ENCODE results near the gene RSPO3. TPM values are rescaled to one million over a fixed set of nuclear protein-coding genes. Genes with fewer than 3 reads are reported as not detected.

Gene RSPO3
- polyA plus RNA-seq, 1 of the 3 experiments (the other 2 are of a cell fraction): not detected

- CTCF ChIA-PET: interaction anchor here (1.7 kb wide), 1 partner anchor 315 kb away, joined by 4 read pairs; no protein-coding TSS in a partner anchor
- POLR2A ChIA-PET: no interaction called here
- TF ChIP-seq IRF3 (IDR thresholded peaks at IDR 0.05; ENCODE audit: low read depth, low read length) (no peak), ELF1 (IDR thresholded peaks at IDR 0.05) (no peak), EP300 (IDR thresholded peaks at IDR 0.05; ENCODE audit: borderline replicate concordance in 1 of 2, low read depth in 1 of 2, low read length in 1 of 2) (no peak), RFX5 (IDR thresholded peaks at IDR 0.05; ENCODE audit: low read length) (no peak), MEF2A (IDR thresholded peaks at IDR 0.05; ENCODE audit: borderline replicate concordance, low read depth) (no peak), EZH2phosphoT487 (IDR thresholded peaks at IDR 0.05; ENCODE audit: borderline replicate concordance, low read depth) (peak; percentile 39; the same call in 1 of the 2 replicates)
- Histone ChIP-seq H3K4me3 (ENCODE audit: low read depth in 2 of 2, low read length in 1 of 2) (peak overlapping the region; percentile 19 to 48; a peak in 3 of 4 replicates), H3K9ac (no peak overlapping the region), H3K9me2 (no peaks in the 10 kb centered on the region), H3K4me2 (peak overlapping the region; percentile 74), H2AFZ (ENCODE audit: low read depth) (peak overlapping the region; percentile 41), H4K20me1 (ENCODE audit: insufficient read depth) (no peaks in the 10 kb centered on the region), H3K4me1 (ENCODE audit: control insufficient read depth in 1 of 2, insufficient read depth in 2 of 2, low read depth in 1 of 2, low read length in 1 of 2) (no peaks in the 10 kb centered on the region; a peak in 1 of 4 replicates), H3K27me3 (ENCODE audit: insufficient read depth) (peaks cover 55% of the 10 kb centered on the region), H3F3A (replicated peaks; ENCODE audit: insufficient read depth) (no peaks in the 10 kb centered on the region), H3K79me2 (ENCODE audit: insufficient read depth) (no peaks in the 10 kb centered on the region), H3K9me3 (no peaks in the 10 kb centered on the region), H3K27ac (ENCODE audit: low read depth in 2 of 2, low read length in 1 of 2) (no peak overlapping the region), H3K36me3 (replicated peaks in 1 of 2; ENCODE audit: control insufficient read depth in 1 of 2, insufficient read depth in 2 of 2, low read length in 1 of 2) (no peaks in the 10 kb centered on the region)
- 4% methylated on average over 21 of the region's 82 CpGs for WGBS (ENCODE audit: low lambda C conversion rate)
- DNase-seq: peak; percentile 48
Measured at GRCh38 chr6:127119102-127120022, 891 bp downstream of the RSPO3 start.

- Histone ChIP-seq H3K4me2 (peak overlapping the region; percentile 74; the same call in 1 of the 2 replicates), H3F3A (replicated peaks; ENCODE audit: insufficient read depth) (no peaks in the 10 kb centered on the region), H4K20me1 (ENCODE audit: insufficient read depth) (no peaks in the 10 kb centered on the region), H3K4me1 (ENCODE audit: control insufficient read depth in 1 of 2, insufficient read depth in 2 of 2, low read depth in 1 of 2, low read length in 1 of 2) (no peaks in the 10 kb centered on the region; a peak in 1 of 4 replicates), H3K36me3 (replicated peaks in 1 of 2; ENCODE audit: control insufficient read depth in 1 of 2, insufficient read depth in 2 of 2, low read length in 1 of 2) (no peaks in the 10 kb centered on the region), H3K9ac (no peak overlapping the region), H3K4me3 (ENCODE audit: low read depth in 2 of 2, low read length in 1 of 2) (peak overlapping the region in 1 of 2 experiments; percentile 48; a peak in 1 of 4 replicates), H3K79me2 (ENCODE audit: insufficient read depth) (no peaks in the 10 kb centered on the region), H3K27me3 (ENCODE audit: insufficient read depth) (peaks cover 55% of the 10 kb centered on the region), H2AFZ (ENCODE audit: low read depth) (no peak overlapping the region), H3K9me2 (no peaks in the 10 kb centered on the region), H3K27ac (ENCODE audit: low read depth in 2 of 2, low read length in 1 of 2) (no peak overlapping the region), H3K9me3 (no peaks in the 10 kb centered on the region)
- WGBS (ENCODE audit: low lambda C conversion rate): 1% methylated on average over 17 of the region's 37 CpGs
- CTCF ChIA-PET: interaction anchor here (0.7 to 1.7 kb wide), 5 partner anchors 9 to 315 kb away, joined by 3 to 4 read pairs (median 3); no protein-coding TSS in a partner anchor
- DNase-seq: peak; percentile 34
- TF ChIP-seq RAD21 (IDR thresholded peaks at IDR 0.05; ENCODE audit: low read length): no peak
- 0 out of 2 replicates have a peak, but pooled peaks have one; percentile 65 for TF ChIP-seq EZH2phosphoT487 (IDR thresholded peaks at IDR 0.05; ENCODE audit: borderline replicate concordance, low read depth)
- POLR2A ChIA-PET: no interaction called here
Measured at GRCh38 chr6:127120023-127120786, 1.7 kb downstream of the RSPO3 start.
